Activated CD4-positive, CD25-positive, alpha-beta regulatory T cell treated with anti-CD3 and anti-CD28 coated beads, Interleukin-2, amount 50 U/mL, for 16 hours (primary cell): ENCODE results near the gene HNRNPD.
"Not testable (repeated sequence)": the region's sequence is repeated elsewhere in the genome, so short reads cannot be mapped to it uniquely, and the experiment has no call there.

Source experiments
- DNase-seq: peaks from one replicate; pipeline ENCODE4 v3.0.0-alpha.2; 2020; ENCODE audit warnings: low read depth, low spot score

Gene HNRNPD

GRCh38 chr4:82372517-82373485 is 990 bp downstream of the HNRNPD start:
- DNase-seq, result peak; percentile 43

- no peak for DNase-seq
Observed at GRCh38 chr4:82371497-82371896, 2.3 kb downstream of the HNRNPD start.

- DNase-seq, result no peak
Observed at GRCh38 chr4:82367438-82368097, 6.2 kb downstream of the HNRNPD start.

GRCh38 chr4:82366431-82366830 is 7.4 kb downstream of the HNRNPD start:
- DNase-seq, result not testable (repeated sequence)

- no peak for DNase-seq
Observed at GRCh38 chr4:82363896-82364487, 9.8 kb downstream of the HNRNPD start.

- DNase-seq, result no peak
Observed at GRCh38 chr4:82362565-82362964, 11.2 kb downstream of the HNRNPD start.

GRCh38 chr4:82360298-82361177 is 13.3 kb downstream of the HNRNPD start:
- DNase-seq, result no peak

GRCh38 chr4:82358847-82359246 is 14.9 kb downstream of the HNRNPD start:
- DNase-seq, result no peak

GRCh38 chr4:82357640-82358039 is 16.2 kb downstream of the HNRNPD start:
- no peak for DNase-seq

GRCh38 chr4:82354788-82355187 is 19.0 kb downstream of the HNRNPD start:
- DNase-seq, result no peak

GRCh38 chr4:82352825-82353366 is 20.9 kb downstream of the HNRNPD start:
- no peak for DNase-seq

GRCh38 chr4:82352118-82352824 is 21.5 kb downstream of the HNRNPD start:
- DNase-seq, result no peak

GRCh38 chr4:82346126-82346525 is 27.7 kb downstream of the HNRNPD start:
- DNase-seq, result no peak

GRCh38 chr4:82335043-82335442 is 38.7 kb downstream of the HNRNPD start:
- no peak for DNase-seq

GRCh38 chr4:82333641-82334040 is 40.1 kb downstream of the HNRNPD start:
- not testable (repeated sequence) for DNase-seq

- no peak for DNase-seq
Observed at GRCh38 chr4:82331814-82332213, 42.0 kb downstream of the HNRNPD start.

- DNase-seq, result no peak
Observed at GRCh38 chr4:82320351-82320750, 53.4 kb downstream of the HNRNPD start.

GRCh38 chr4:82303063-82303462 is 70.7 kb downstream of the HNRNPD start:
- not testable (repeated sequence) for DNase-seq
